GM21576 (cell line): ENCODE measurements around the gene CSNK1D.

Source experiments
- ATAC-seq: cut with Tn5 transposase; IDR thresholded peaks from one replicate; pipeline ENCODE4 v1.9.1; 2021; ENCODE audit warnings: mild to moderate bottlenecking, moderate library complexity; ENCODE audit not compliant: unreplicated experiment

CSNK1D gene

GRCh38 chr17:82273327-82274133 is at the start of gene CSNK1D:
TSS of gene CSNK1D (minus strand) at chr17:82273700. CDS start at chr17:82273381, 319 bp downstream.
- peak; percentile 65 for ATAC-seq

- no peak for ATAC-seq
These were observed 49.3 kb upstream of the CSNK1D start for GRCh38 chr17:82322526-82323453.

GRCh38 chr17:82321947-82322466 is 48.5 kb upstream of the CSNK1D start:
- no peak for ATAC-seq

- ATAC-seq = no peak
These were observed 47.7 kb upstream of the CSNK1D start for GRCh38 chr17:82320956-82321927.

GRCh38 chr17:82320140-82320840 is 46.8 kb upstream of the CSNK1D start:
- ATAC-seq = no peak

GRCh38 chr17:82319619-82320062 is 46.1 kb upstream of the CSNK1D start:
- no peak for ATAC-seq

- no peak for ATAC-seq
These were observed 45.5 kb upstream of the CSNK1D start for GRCh38 chr17:82318772-82319606.

GRCh38 chr17:82318169-82318498 is 44.6 kb upstream of the CSNK1D start:
- no peak for ATAC-seq

GRCh38 chr17:82317394-82318168 is 44.1 kb upstream of the CSNK1D start, which contains the start of gene CD7:
TSS of gene CD7 (minus strand) at chr17:82317608. CDS start at chr17:82317495, 113 bp downstream.
- ATAC-seq = no peak

GRCh38 chr17:82316651-82317393 is 43.3 kb upstream of the CSNK1D start:
- ATAC-seq = no peak

GRCh38 chr17:82315703-82316358 is 42.3 kb upstream of the CSNK1D start:
- no peak for ATAC-seq

- no peak for ATAC-seq
These were observed 41.5 kb upstream of the CSNK1D start for GRCh38 chr17:82314727-82315605.

GRCh38 chr17:82314012-82314726 is 40.7 kb upstream of the CSNK1D start:
- ATAC-seq = no peak

GRCh38 chr17:82313195-82314011 is 39.9 kb upstream of the CSNK1D start:
- no peak for ATAC-seq
